ENCODE results near the gene TSPAN17. TPM values are rescaled to one million over a fixed set of nuclear protein-coding genes. Genes with fewer than 3 reads are reported as not detected.

Gene TSPAN17
- total RNA-seq, 1 experiment from 2014 or later: 50.1 TPM

DNA sequence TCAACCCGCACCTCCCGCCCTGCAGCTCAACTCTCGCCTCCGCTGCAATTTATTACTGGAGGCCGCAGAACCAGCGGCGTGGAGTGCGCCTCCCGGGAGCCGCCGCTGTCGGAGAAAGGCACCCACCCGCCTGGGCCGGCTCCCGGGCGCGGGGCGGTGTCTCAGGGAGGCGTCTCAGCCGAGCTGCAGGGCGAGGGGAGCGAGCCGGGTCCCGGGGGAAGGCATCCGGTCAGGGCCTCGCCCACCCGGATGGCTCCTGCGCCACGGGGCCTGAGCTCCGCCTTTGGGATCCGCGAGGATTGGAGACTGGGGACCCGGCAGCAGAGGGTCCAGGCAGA, 32.9 kb downstream of the TSPAN17 start:
- Histone ChIP-seq H3K79me2 (ENCODE audit: insufficient read depth, low read length) (no peaks in the 10 kb centered on the region), H3K9ac (ENCODE audit: low read length) (no peak overlapping the region), H3K4me2 (ENCODE audit: low read length) (no peak overlapping the region), H3K9me2 (ENCODE audit: insufficient read depth) (no peaks in the 10 kb centered on the region), H3K27me3 (ENCODE audit: insufficient read depth, low read length) (peaks cover 8% of the 10 kb centered on the region; the same call in 1 of the 2 replicates), H3K4me1 (ENCODE audit: control insufficient read depth in 1 of 2, insufficient read depth in 2 of 2, low read length in 2 of 2) (peaks cover 7 to 16% of the 10 kb centered on the region in 2 experiments), H3K27ac (ENCODE audit: low read depth, low read length) (no peak overlapping the region), H3K36me3 (ENCODE audit: control insufficient read depth in 1 of 2, insufficient read depth in 2 of 2, low read length in 2 of 2) (no peaks in the 10 kb centered on the region), H3K9me3 (ENCODE audit: control insufficient read depth in 1 of 2, insufficient read depth in 1 of 2, low read depth in 1 of 2, low read length in 2 of 2) (no peaks in the 10 kb centered on the region), H4K20me1 (ENCODE audit: insufficient read depth) (no peaks in the 10 kb centered on the region), H3K4me3 (replicated peaks in 1 of 2; ENCODE audit: low read depth in 1 of 2, low read length in 2 of 2) (no peak overlapping the region), H2AFZ (ENCODE audit: low read depth, low read length, poor library complexity, severe bottlenecking) (no peak overlapping the region)
- BruUV-seq (replicated peaks): no TSS peak
- ChIA-PET RAD21 (ENCODE audit: low non-redundant PET in 1 of 2, low total read pairs in 2 of 2, uncharacterized antibody in 2 of 2, unreplicated experiment in 2 of 2) (no interaction called here), CTCF (no interaction called here), POLR2A (no interaction called here)
- intact Hi-C loops (cut with micrococcal nuclease): no loop called here
- ATAC-seq: no peak
- TF ChIP-seq, protein P1, sequence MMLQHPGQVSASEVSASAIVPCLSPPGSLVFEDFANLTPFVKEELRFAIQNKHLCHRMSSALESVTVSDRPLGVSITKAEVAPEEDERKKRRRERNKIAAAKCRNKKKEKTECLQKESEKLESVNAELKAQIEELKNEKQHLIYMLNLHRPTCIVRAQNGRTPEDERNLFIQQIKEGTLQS (IDR thresholded peaks at IDR 0.05): no peak
- TF ChIP-seq POLR2AphosphoS5 (IDR thresholded peaks at IDR 0.05; ENCODE audit: low read depth, low read length): no peak
- TF ChIP-seq, protein P2, sequence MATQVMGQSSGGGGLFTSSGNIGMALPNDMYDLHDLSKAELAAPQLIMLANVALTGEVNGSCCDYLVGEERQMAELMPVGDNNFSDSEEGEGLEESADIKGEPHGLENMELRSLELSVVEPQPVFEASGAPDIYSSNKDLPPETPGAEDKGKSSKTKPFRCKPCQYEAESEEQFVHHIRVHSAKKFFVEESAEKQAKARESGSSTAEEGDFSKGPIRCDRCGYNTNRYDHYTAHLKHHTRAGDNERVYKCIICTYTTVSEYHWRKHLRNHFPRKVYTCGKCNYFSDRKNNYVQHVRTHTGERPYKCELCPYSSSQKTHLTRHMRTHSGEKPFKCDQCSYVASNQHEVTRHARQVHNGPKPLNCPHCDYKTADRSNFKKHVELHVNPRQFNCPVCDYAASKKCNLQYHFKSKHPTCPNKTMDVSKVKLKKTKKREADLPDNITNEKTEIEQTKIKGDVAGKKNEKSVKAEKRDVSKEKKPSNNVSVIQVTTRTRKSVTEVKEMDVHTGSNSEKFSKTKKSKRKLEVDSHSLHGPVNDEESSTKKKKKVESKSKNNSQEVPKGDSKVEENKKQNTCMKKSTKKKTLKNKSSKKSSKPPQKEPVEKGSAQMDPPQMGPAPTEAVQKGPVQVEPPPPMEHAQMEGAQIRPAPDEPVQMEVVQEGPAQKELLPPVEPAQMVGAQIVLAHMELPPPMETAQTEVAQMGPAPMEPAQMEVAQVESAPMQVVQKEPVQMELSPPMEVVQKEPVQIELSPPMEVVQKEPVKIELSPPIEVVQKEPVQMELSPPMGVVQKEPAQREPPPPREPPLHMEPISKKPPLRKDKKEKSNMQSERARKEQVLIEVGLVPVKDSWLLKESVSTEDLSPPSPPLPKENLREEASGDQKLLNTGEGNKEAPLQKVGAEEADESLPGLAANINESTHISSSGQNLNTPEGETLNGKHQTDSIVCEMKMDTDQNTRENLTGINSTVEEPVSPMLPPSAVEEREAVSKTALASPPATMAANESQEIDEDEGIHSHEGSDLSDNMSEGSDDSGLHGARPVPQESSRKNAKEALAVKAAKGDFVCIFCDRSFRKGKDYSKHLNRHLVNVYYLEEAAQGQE (IDR thresholded peaks at IDR 0.05; ENCODE audit: low read depth): no peak
- no peak for DNase-seq (ENCODE audit: low read depth, low spot score)

DNA sequence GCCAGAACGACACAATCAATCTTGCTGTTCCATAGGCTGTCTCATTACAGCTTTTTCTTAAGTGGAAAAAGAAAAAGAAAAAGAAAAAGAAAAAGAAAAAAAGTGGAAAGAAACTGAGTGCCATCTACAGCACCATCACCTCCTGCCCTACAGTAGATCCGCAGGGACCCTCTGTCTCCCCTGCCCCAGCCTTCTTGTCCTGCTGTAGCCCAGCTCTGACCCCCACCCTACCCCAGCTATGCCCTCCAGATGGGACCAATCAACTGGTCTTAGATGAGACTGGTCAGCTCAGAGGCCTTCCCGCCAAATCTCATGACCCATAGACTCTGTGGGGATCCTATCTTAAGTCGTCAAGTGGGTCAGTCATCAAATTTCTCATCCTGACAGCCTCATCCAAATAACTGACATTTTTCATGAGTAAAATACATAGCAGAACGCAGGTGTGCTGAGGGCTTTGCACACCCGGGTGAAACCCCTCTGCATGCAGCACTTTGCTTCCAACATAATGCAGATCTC, 34.8 kb downstream of the TSPAN17 start:
- ChIA-PET POLR2A (no interaction called here), RAD21 (ENCODE audit: low non-redundant PET in 1 of 2, low total read pairs in 2 of 2, uncharacterized antibody in 2 of 2, unreplicated experiment in 2 of 2) (no interaction called here), CTCF (no interaction called here)
- H3K79me2 ChIP-seq (ENCODE audit: insufficient read depth, low read length): no peaks in the 10 kb centered on the region
- H3K9ac ChIP-seq (ENCODE audit: low read length): no peak overlapping the region
- DNase-seq (ENCODE audit: low read depth, low spot score): no peak
- H3K36me3 ChIP-seq (ENCODE audit: control insufficient read depth in 1 of 2, insufficient read depth in 2 of 2, low read length in 2 of 2): no peaks in the 10 kb centered on the region
- H3K9me2 ChIP-seq (ENCODE audit: insufficient read depth): no peaks in the 10 kb centered on the region
- peaks cover 8% of the 10 kb centered on the region; the same call in 1 of the 2 replicates for H3K27me3 ChIP-seq (ENCODE audit: insufficient read depth, low read length)
- no peak overlapping the region for H3K27ac ChIP-seq (ENCODE audit: low read depth, low read length)
- H3K9me3 ChIP-seq (ENCODE audit: control insufficient read depth in 1 of 2, insufficient read depth in 1 of 2, low read depth in 1 of 2, low read length in 2 of 2): no peaks in the 10 kb centered on the region
- no peak for ATAC-seq
- H3K4me3 ChIP-seq (replicated peaks in 1 of 2; ENCODE audit: low read depth in 1 of 2, low read length in 2 of 2): no peak overlapping the region
- BruUV-seq (replicated peaks): no TSS peak
- no peaks in the 10 kb centered on the region for H4K20me1 ChIP-seq (ENCODE audit: insufficient read depth)
- intact Hi-C loops (cut with micrococcal nuclease): no loop called here
- no peak overlapping the region for H2AFZ ChIP-seq (ENCODE audit: low read depth, low read length, poor library complexity, severe bottlenecking)
- H3K4me2 ChIP-seq (ENCODE audit: low read length): no peak overlapping the region
- no peaks in the 10 kb centered on the region for H3K4me1 ChIP-seq (ENCODE audit: control insufficient read depth in 1 of 2, insufficient read depth in 2 of 2, low read length in 2 of 2)
- TF ChIP-seq POLR2AphosphoS5 (IDR thresholded peaks at IDR 0.05; ENCODE audit: low read depth, low read length) (no peak), SIN3A (IDR thresholded peaks at IDR 0.05; ENCODE audit: low read depth) (no peak), ZFX (IDR thresholded peaks at IDR 0.05) (no peak), EZH2phosphoT487 (IDR thresholded peaks at IDR 0.05; ENCODE audit: borderline replicate concordance) (no peak), FOSL1 (IDR thresholded peaks at IDR 0.05; ENCODE audit: low read depth) (no peak), EGR1 (IDR thresholded peaks at IDR 0.05; ENCODE audit: low read depth) (no peak), TCF7L2 (IDR thresholded peaks at IDR 0.05; ENCODE audit: borderline replicate concordance, extremely low read depth, insufficient read depth, insufficient read length) (no peak), ZNF274 (IDR thresholded peaks at IDR 0.05; ENCODE audit: low read depth, low read length) (no peak), EZH2 (IDR thresholded peaks at IDR 0.05) (no peak)
- TF ChIP-seq, protein P3, sequence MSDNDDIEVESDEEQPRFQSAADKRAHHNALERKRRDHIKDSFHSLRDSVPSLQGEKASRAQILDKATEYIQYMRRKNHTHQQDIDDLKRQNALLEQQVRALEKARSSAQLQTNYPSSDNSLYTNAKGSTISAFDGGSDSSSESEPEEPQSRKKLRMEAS (IDR thresholded peaks at IDR 0.05): no peak
- TF ChIP-seq, protein P2 (IDR thresholded peaks at IDR 0.05; ENCODE audit: low read depth): no peak
- TF ChIP-seq, protein P1 (IDR thresholded peaks at IDR 0.05): no peak

Measured in HCT116 (cell line).